Upper lobe of left lung (tissue), 6 donors: ENCODE results near the gene RC3H2. TPM values are rescaled to one million over a fixed set of nuclear protein-coding genes. Genes with fewer than 3 reads are reported as not detected.
"Not testable (repeated sequence)": the region's sequence is repeated elsewhere in the genome, so short reads cannot be mapped to it uniquely, and the experiment has no call there.

Experiments
- ATAC-seq, 2 donors: fragments of 200-7000 bp; cut with Tn5 transposase; one replicate each; pipeline ENCODE4 v1.9.1; 2022; ENCODE audit warnings: mild to moderate bottlenecking in 2 of 2, moderate library complexity in 2 of 2; ENCODE audit not compliant: low FRiP score in 2 of 2
- DNase-seq, 2 donors: peaks; one replicate each; pipeline ENCODE4 v3.0.0-alpha.2; 2019 to 2020
- H3K27ac ChIP-seq, 4 donors: fragments of 200-600 bp; sonication (generic); one replicate each; pipeline ENCODE4 v1.5.1; 2016 to 2019
- H3K27me3 ChIP-seq, 4 donors: fragments of 200-600 bp; sonication (generic); one replicate each; pipeline ENCODE4 v1.5.1; 2017 to 2019
- H3K36me3 ChIP-seq, 4 donors: fragments of 200-600 bp; sonication (generic); one replicate each; pipeline ENCODE4 v1.5.1; 2016 to 2019
- H3K4me1 ChIP-seq, 4 donors: fragments of 200-600 bp; sonication (generic); one replicate each; pipeline ENCODE4 v1.5.1; 2018 to 2019
- H3K4me3 ChIP-seq, 4 donors: fragments of 200-600 bp; sonication (generic); one replicate each; pipeline ENCODE4 v1.5.1; 2017 to 2019; ENCODE audit warnings: mild to moderate bottlenecking in 2 of 4, moderate library complexity in 1 of 4
- H3K9me3 ChIP-seq, 4 donors: fragments of 200-600 bp; sonication (generic); one replicate each; pipeline ENCODE4 v1.5.1; 2018 to 2019
- CTCF ChIP-seq, 6 experiments: fragments of 450-650 bp in 4 of 6; fragments of 200-600 bp in 2 of 6; sonication (generic) in 2 of 6; IDR thresholded peaks; one replicate each; pipeline ENCODE4 v1.5.1; 2016 to 2019; ENCODE audit warnings: antibody characterized with exemption in 6 of 6
- EP300 ChIP-seq, 4 donors: sonication (generic); formaldehyde crosslinking; IDR thresholded peaks; one replicate each; pipeline ENCODE4 v1.5.1; 2017; ENCODE audit warnings: antibody characterized with exemption in 4 of 4, control low read depth in 2 of 4
- POLR2A ChIP-seq, 4 donors: fragments of 450-650 bp; IDR thresholded peaks; one replicate each; pipeline ENCODE4 v1.5.1; 2016 to 2017; ENCODE audit warnings: antibody characterized with exemption in 4 of 4, mild to moderate bottlenecking in 2 of 4
- POLR2AphosphoS5 ChIP-seq, 2 donors: sonication (generic); formaldehyde crosslinking; IDR thresholded peaks; one replicate each; pipeline ENCODE4 v1.5.1; 2017; ENCODE audit warnings: antibody characterized with exemption in 2 of 2
- WGBS, 2 donors: methylation state at CpG; one replicate each; pipeline ENCODE4 v1.1.5; 2017 to 2018; 5-methylcytosine and 5-hydroxymethylcytosine counted together
- total RNA-seq, 6 donors: library from RNA; depleted of rRNA in 4 of 6; stranded (reverse); fragments of >200 nt in 4 of 6; gene quantifications; one replicate each; pipeline versions ENCODE4 v1.1.0 to v1.2.1, GENCODE V29; 2016 to 2021
- donor health status: DM: no; HTN: no; CAD: no; lungs with moderate emphysema.
- donor health status: DM: no; HTN: yes; CAD: no; lungs with severe emphysema.

Gene RC3H2
- total RNA-seq, 6 donors from 2014 or later, result 23.9 to 65.0 (median 40.2) TPM

- Histone ChIP-seq H3K4me3 (no peak overlapping the region), H3K27ac (no peak overlapping the region), H3K36me3 (peaks cover 0 to 22% (median 7%) of the 10 kb centered on the region in 4 donors), H3K9me3 (no peaks in the 10 kb centered on the region), H3K4me1 (no peaks in the 10 kb centered on the region), H3K27me3 (no peaks in the 10 kb centered on the region)
- DNase-seq, result no peak
- TF ChIP-seq CTCF (IDR thresholded peaks at IDR 0.05) (no peak), POLR2AphosphoS5 (IDR thresholded peaks at IDR 0.05) (no peak), POLR2A (IDR thresholded peaks at IDR 0.05) (no peak), EP300 (IDR thresholded peaks at IDR 0.05) (no peak)
- 67 to 74% methylated on average over 3 of the region's 3 CpGs for WGBS, 2 donors
- no peak for ATAC-seq
Observed at GRCh38 chr9:122923947-122924346, 18.8 kb upstream of the RC3H2 start.

- Histone ChIP-seq H3K4me3 (no peak overlapping the region), H3K27me3 (no peaks in the 10 kb centered on the region), H3K36me3 (peaks cover 0 to 32% (median 10%) of the 10 kb centered on the region in 4 donors), H3K9me3 (no peaks in the 10 kb centered on the region), H3K27ac (no peak overlapping the region), H3K4me1 (no peaks in the 10 kb centered on the region)
- ATAC-seq (no peak), DNase-seq (no peak)
- no peak for TF ChIP-seq CTCF (IDR thresholded peaks at IDR 0.05)
- TF ChIP-seq POLR2AphosphoS5 (IDR thresholded peaks at IDR 0.05), result no peak
- TF ChIP-seq POLR2A (IDR thresholded peaks at IDR 0.05), result no peak
- TF ChIP-seq EP300 (IDR thresholded peaks at IDR 0.05), result no peak
- 90 to 97% methylated on average over 8 of the region's 8 CpGs for WGBS, 2 donors
Observed at GRCh38 chr9:122922713-122923112, 17.6 kb upstream of the RC3H2 start.

- Histone ChIP-seq H3K9me3 (no peaks in the 10 kb centered on the region), H3K27ac (no peak overlapping the region), H3K36me3 (peaks cover 0 to 32% (median 10%) of the 10 kb centered on the region in 4 donors), H3K4me3 (no peak overlapping the region), H3K27me3 (no peaks in the 10 kb centered on the region), H3K4me1 (peaks cover 0 to 6% (median 2%) of the 10 kb centered on the region in 4 donors)
- no peak for TF ChIP-seq EP300 (IDR thresholded peaks at IDR 0.05)
- TF ChIP-seq CTCF (IDR thresholded peaks at IDR 0.05), result no peak
- TF ChIP-seq POLR2A (IDR thresholded peaks at IDR 0.05), result no peak
- TF ChIP-seq POLR2AphosphoS5 (IDR thresholded peaks at IDR 0.05), result no peak
- ATAC-seq (no peak), DNase-seq (no peak)
- WGBS, 2 donors, result 78 to 87% methylated on average over 2 of the region's 2 CpGs
Observed at GRCh38 chr9:122918310-122918709, 13.2 kb upstream of the RC3H2 start.

GRCh38 chr9:122912964-122913673 lies 8.0 kb upstream of the RC3H2 start, which contains the start of gene ZBTB6:
TSS of gene ZBTB6 (minus strand) at chr9:122913323. CDS start at chr9:122912072, 1,251 bp downstream.
- WGBS, 2 donors, result 1 to 4% methylated on average over 30 to 35 of the region's 35 CpGs
- H3K27ac ChIP-seq, result peak within 1 kb of the TSS; percentile 80 to 91 (median 86)
- peaks cover 8 to 18% (median 12%) of the 10 kb centered on the region in 4 donors for H3K4me1 ChIP-seq
- no peaks in the 10 kb centered on the region for H3K9me3 ChIP-seq
- H3K27me3 ChIP-seq, result no peaks in the 10 kb centered on the region
- TF ChIP-seq POLR2A (IDR thresholded peaks at IDR 0.05) (peak in 2 of 4 donors; percentile 48 to 54), POLR2AphosphoS5 (IDR thresholded peaks at IDR 0.05) (peak; percentile 58 to 79), CTCF (IDR thresholded peaks at IDR 0.05) (no peak)
- H3K36me3 ChIP-seq, result peaks cover 6 to 32% (median 9%) of the 10 kb centered on the region in 4 donors
- DNase-seq (peak in 1 of 2 donors; percentile 85), ATAC-seq (peak; percentile 95 to 99)
- H3K4me3 ChIP-seq, result peak within 1 kb of the TSS; percentile 58 to 91 (median 62)

GRCh38 chr9:122912671-122912963 lies 7.5 kb upstream of the RC3H2 start:
- Histone ChIP-seq H3K4me3 (peak overlapping the region; percentile 58 to 91 (median 62)), H3K27ac (peak overlapping the region; percentile 80 to 91 (median 86)), H3K9me3 (no peaks in the 10 kb centered on the region), H3K36me3 (peaks cover 6 to 30% (median 9%) of the 10 kb centered on the region in 4 donors), H3K27me3 (no peaks in the 10 kb centered on the region), H3K4me1 (peaks cover 8 to 18% (median 12%) of the 10 kb centered on the region in 4 donors)
- no peak for ATAC-seq
- WGBS, 2 donors, result 4 to 7% methylated on average over 9 of the region's 9 CpGs
- no peak for DNase-seq
- no peak for TF ChIP-seq POLR2A (IDR thresholded peaks at IDR 0.05)
- TF ChIP-seq EP300 (IDR thresholded peaks at IDR 0.05), result no peak
- TF ChIP-seq CTCF (IDR thresholded peaks at IDR 0.05), result no peak
- no peak for TF ChIP-seq POLR2AphosphoS5 (IDR thresholded peaks at IDR 0.05)

- WGBS, 2 donors, result 93 to 95% methylated on average over 16 of the region's 16 CpGs
- not testable (repeated sequence) for H3K27me3 ChIP-seq, H3K27ac ChIP-seq, H3K4me3 ChIP-seq, ATAC-seq, H3K9me3 ChIP-seq
- Histone ChIP-seq H3K36me3 (peaks cover 4 to 26% (median 9%) of the 10 kb centered on the region in 4 donors), H3K4me1 (peaks cover 18 to 30% (median 23%) of the 10 kb centered on the region in 4 donors)
- DNase-seq, result peak in 1 of 2 donors; percentile 39
Observed at GRCh38 chr9:122906122-122906521, 963 bp upstream of the RC3H2 start.
